Natural killer cell (primary cell): ENCODE data around the gene FXYD7. TPM values are rescaled to one million over a fixed set of nuclear protein-coding genes. Genes with fewer than 3 reads are reported as not detected.
A peak's percentile ranks its signal among the peaks of the same experiment; 100 is the strongest.
"Not testable (repeated sequence)": the region's sequence is repeated elsewhere in the genome, so short reads cannot be mapped to it uniquely, and the experiment has no call there.

Experiments
- ATAC-seq, 3 donors: fragments of 150-1000 bp in 2 of 3; fragments of 200-7000 bp in 1 of 3; cut with Tn5 transposase; 1 replicate in 1 of 3; 2 replicates in 2 of 3; pipeline ENCODE4 v1.10.0; 2021; ENCODE audit warnings: mild to moderate bottlenecking in 2 of 3, moderate library complexity in 2 of 3
- DNase-seq, 2 donors: peaks; one replicate each; pipeline versions ENCODE4 v3.0.0 to v3.0.0-alpha.2; 2013 to 2021; ENCODE audit warnings: mixed read lengths in 1 of 2
- H3K27ac ChIP-seq: one replicate; pipeline ENCODE4 v1.5.1; 2013; ENCODE audit warnings: mild to moderate bottlenecking, low read length
- H3K27me3 ChIP-seq: one replicate; pipeline ENCODE4 v1.6.1; 2013; ENCODE audit warnings: low read length; ENCODE audit not compliant: control insufficient read depth, insufficient read depth
- H3K36me3 ChIP-seq: one replicate; pipeline ENCODE4 v1.6.1; 2013; ENCODE audit warnings: low read length; ENCODE audit not compliant: control insufficient read depth, insufficient read depth
- H3K4me1 ChIP-seq: one replicate; pipeline ENCODE4 v1.6.1; 2013; ENCODE audit warnings: low read length; ENCODE audit not compliant: control insufficient read depth, insufficient read depth
- H3K4me3 ChIP-seq: one replicate; pipeline ENCODE4 v1.5.1; 2013; ENCODE audit warnings: low read length
- H3K9me3 ChIP-seq: one replicate; pipeline ENCODE4 v1.6.1; 2013; ENCODE audit warnings: low read length; ENCODE audit not compliant: control insufficient read depth, insufficient read depth
- H3K27ac Mint-ChIP-seq, 2 donors: one replicate each; pipeline ENCODE4 v1.8.0; 2022; ENCODE audit warnings: mild to moderate bottlenecking in 2 of 2, mixed read lengths in 2 of 2, moderate library complexity in 1 of 2
- H3K27me3 Mint-ChIP-seq, 2 donors: one replicate each; pipeline ENCODE4 v1.8.0; 2022; ENCODE audit warnings: low read depth in 2 of 2, mixed read lengths in 2 of 2
- H3K36me3 Mint-ChIP-seq: one replicate; pipeline ENCODE4 v1.8.0; 2022; ENCODE audit warnings: mixed read lengths
- H3K4me1 Mint-ChIP-seq, 2 donors: one replicate each; pipeline ENCODE4 v1.8.0; 2022; ENCODE audit warnings: mixed read lengths in 2 of 2
- H3K4me3 Mint-ChIP-seq: one replicate; pipeline ENCODE4 v1.8.0; 2022; ENCODE audit warnings: mild to moderate bottlenecking, moderate library complexity, mixed read lengths
- H3K9me3 Mint-ChIP-seq, 2 donors: one replicate each; pipeline ENCODE4 v1.8.0; 2022; ENCODE audit warnings: mixed read lengths in 2 of 2
- WGBS: methylation state at CpG from one replicate; pipeline ENCODE4 v1.1.7; 2013; ENCODE audit warnings: missing lambda C conversion rate; ENCODE audit not compliant: insufficient coverage; 5-methylcytosine and 5-hydroxymethylcytosine counted together
- intact Hi-C: fragments of 100-400 bp; cut with micrococcal nuclease; formaldehyde crosslinking; loops from one replicate; pipeline ENCODE4 v1.14.2; 2022
- total RNA-seq, 4 donors: library from RNA; stranded (reverse); fragments of 120-200 nt in 1 of 4; gene quantifications; one replicate each; pipeline versions ENCODE4 v1.2.3 to v1.2.4, GENCODE V29; 2013 to 2022
- TF ChIP-seq, protein P1 (sequence below): fragments of 200-600 bp; IDR thresholded peaks from one replicate; pipeline ENCODE4 v1.8.0; 2022; ENCODE audit warnings: antibody characterized with exemption

Gene FXYD7
- total RNA-seq, 3 donors from 2014 or later (not counting 1 experiment from before 2014, with no cell fraction given), result 4.0 to 5.4 (median 4.9) TPM

DNA sequence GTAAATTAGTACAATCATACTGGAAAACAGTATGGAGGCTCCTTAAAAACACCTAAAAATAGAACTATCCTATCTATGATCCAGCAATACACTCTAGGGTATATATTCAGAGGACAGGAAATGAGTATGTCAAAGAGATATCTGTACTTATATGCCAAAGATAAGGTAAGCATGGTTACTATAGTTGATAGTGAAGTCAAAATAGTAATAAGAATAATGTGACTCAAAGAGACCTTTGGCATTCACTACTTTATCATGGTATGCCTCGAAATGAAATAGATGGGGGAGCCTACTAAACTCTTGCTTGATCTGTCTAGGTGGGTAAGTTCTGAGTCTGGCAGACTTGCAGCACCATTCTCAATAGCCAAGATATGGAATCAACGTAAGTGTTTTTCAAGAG, 41.8 kb downstream of the FXYD7 start:
- DNase-seq (no peak), ATAC-seq (no peak)
- Mint-ChIP-seq H3K9me3 (no peaks in the 10 kb centered on the region), H3K27me3 (no peaks in the 10 kb centered on the region), H3K36me3 (no peaks in the 10 kb centered on the region), H3K27ac (no peak overlapping the region), H3K4me1 (no peaks in the 10 kb centered on the region), H3K4me3 (no peak overlapping the region)
- 81% methylated on average over 2 of the region's 2 CpGs for WGBS
- Histone ChIP-seq H3K4me1 (no peaks in the 10 kb centered on the region), H3K9me3 (no peaks in the 10 kb centered on the region), H3K4me3 (no peak overlapping the region), H3K36me3 (no peaks in the 10 kb centered on the region), H3K27ac (no peak overlapping the region), H3K27me3 (no peaks in the 10 kb centered on the region)
- intact Hi-C loops, result no loop called here
- TF ChIP-seq, protein P1, sequence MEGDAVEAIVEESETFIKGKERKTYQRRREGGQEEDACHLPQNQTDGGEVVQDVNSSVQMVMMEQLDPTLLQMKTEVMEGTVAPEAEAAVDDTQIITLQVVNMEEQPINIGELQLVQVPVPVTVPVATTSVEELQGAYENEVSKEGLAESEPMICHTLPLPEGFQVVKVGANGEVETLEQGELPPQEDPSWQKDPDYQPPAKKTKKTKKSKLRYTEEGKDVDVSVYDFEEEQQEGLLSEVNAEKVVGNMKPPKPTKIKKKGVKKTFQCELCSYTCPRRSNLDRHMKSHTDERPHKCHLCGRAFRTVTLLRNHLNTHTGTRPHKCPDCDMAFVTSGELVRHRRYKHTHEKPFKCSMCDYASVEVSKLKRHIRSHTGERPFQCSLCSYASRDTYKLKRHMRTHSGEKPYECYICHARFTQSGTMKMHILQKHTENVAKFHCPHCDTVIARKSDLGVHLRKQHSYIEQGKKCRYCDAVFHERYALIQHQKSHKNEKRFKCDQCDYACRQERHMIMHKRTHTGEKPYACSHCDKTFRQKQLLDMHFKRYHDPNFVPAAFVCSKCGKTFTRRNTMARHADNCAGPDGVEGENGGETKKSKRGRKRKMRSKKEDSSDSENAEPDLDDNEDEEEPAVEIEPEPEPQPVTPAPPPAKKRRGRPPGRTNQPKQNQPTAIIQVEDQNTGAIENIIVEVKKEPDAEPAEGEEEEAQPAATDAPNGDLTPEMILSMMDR, result no peak

DNA sequence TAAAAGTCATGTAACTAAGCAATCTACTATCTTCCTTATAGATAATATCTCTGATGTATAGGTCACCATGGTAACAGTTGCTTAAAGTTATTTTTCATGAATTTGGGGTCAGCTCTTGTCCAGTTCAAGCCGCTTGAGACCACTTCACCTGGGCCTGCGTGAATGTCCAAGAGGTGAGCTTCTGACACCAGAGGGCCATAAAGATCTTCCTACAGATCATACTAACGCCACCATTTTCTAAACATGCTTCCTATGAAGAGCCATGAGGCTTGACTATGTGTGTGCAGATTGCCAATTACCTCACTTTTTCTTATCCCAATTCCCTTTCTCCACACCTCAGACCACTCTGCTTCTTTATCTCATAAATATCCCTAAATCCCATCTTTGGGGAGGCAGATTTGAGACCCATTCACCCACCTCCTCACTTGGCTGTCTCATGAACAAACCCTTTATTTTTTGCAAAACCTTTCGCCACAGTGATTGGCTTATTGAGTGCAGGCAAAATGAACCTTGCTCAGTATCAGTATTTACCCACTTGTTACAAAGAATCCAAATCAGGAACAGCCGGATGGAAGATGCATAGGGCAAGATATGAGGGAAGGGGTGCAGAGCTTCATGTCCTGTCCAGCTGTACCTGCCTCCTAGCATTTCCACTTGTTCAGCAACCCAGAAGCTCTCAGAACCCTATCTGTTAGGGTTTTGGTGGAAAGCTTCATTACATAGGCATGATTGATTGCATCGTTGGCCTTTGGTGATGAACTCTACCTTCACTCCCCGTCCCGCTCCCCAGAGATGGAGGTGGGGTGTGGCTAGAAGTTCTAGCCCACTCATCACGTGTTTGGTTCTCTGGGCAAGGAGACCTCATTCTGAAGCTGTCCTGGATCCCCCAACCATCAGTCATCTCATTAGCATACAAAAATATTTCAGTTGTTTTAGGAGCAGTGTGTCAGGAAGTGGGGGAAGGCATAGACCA, 51.2 kb downstream of the FXYD7 start:
- H3K4me1 ChIP-seq, result no peaks in the 10 kb centered on the region
- Mint-ChIP-seq H3K36me3 (no peaks in the 10 kb centered on the region), H3K4me1 (peaks cover 4 to 6% of the 10 kb centered on the region in 2 donors), H3K27me3 (peaks cover 0 to 4% of the 10 kb centered on the region in 2 donors), H3K4me3 (no peak overlapping the region), H3K27ac (no peak overlapping the region), H3K9me3 (no peaks in the 10 kb centered on the region)
- no peak overlapping the region for H3K27ac ChIP-seq
- intact Hi-C loops, result no loop called here
- no peak for ATAC-seq
- H3K9me3 ChIP-seq, result peaks cover 2% of the 10 kb centered on the region
- H3K36me3 ChIP-seq, result no peaks in the 10 kb centered on the region
- H3K27me3 ChIP-seq, result no peaks in the 10 kb centered on the region
- H3K4me3 ChIP-seq, result no peak overlapping the region
- TF ChIP-seq, protein P1, result no peak
- peak in 1 of 2 donors; percentile 39 for DNase-seq
- WGBS, result 90% methylated on average over 7 of the region's 9 CpGs

DNA sequence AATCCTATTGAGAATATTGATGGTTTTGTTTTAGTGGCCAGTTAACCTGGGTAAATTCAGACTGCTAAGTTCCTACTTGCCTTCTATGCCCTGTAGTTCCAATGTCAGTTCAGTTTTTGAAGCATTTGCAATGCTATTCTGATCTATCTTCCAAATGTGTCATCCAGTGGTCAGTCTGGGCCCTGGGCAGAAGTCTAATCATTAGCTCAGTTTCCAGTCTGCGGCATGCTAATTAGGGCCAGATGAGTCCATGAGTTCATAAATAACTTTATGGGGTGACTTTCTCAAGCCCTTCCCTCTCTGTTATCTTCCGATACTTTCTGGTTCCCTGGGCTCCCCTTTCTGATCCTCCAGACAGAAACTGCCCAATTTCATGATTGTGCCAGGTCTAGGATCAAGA, 52.8 kb downstream of the FXYD7 start:
- Mint-ChIP-seq H3K27me3 (peaks cover 0 to 4% of the 10 kb centered on the region in 2 donors), H3K27ac (no peak overlapping the region), H3K4me1 (peaks cover 4 to 6% of the 10 kb centered on the region in 2 donors), H3K4me3 (no peak overlapping the region), H3K36me3 (no peaks in the 10 kb centered on the region), H3K9me3 (no peaks in the 10 kb centered on the region)
- Histone ChIP-seq H3K27ac (no peak overlapping the region), H3K4me3 (no peak overlapping the region), H3K4me1 (no peaks in the 10 kb centered on the region), H3K9me3 (peaks cover 2% of the 10 kb centered on the region), H3K36me3 (no peaks in the 10 kb centered on the region), H3K27me3 (no peaks in the 10 kb centered on the region)
- DNase-seq (no peak), ATAC-seq (no peak)
- 50% methylated on average over 1 of the region's 2 CpGs for WGBS
- TF ChIP-seq, protein P1, result no peak
- intact Hi-C loops, result no loop called here

DNA sequence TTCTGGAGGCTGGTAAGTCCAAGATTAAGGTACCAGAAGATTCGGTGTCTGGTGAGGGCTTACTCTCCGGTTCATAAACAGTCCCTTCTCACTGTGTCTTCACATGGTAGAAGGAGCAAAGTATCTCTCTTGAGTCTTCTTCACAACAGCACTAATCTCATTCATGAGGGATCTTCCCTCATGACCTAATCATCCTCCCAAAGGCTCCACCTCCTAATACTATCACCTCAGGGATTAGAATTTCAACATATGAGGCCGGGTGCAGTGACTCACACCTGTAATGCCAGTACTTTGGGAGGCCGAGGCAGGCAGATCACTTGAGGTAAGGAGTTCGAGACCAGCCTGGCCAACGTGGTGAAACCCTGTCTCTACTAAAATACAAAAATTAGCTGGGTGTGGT, 53.8 kb downstream of the FXYD7 start:
- H3K27ac ChIP-seq, ATAC-seq, H3K27ac Mint-ChIP-seq: not testable (repeated sequence)

More for the DNA sequence above, 53.8 kb downstream of the FXYD7 start:
- DNase-seq, H3K9me3 Mint-ChIP-seq, H3K27me3 Mint-ChIP-seq, H3K4me1 Mint-ChIP-seq, H3K9me3 ChIP-seq, H3K27me3 ChIP-seq, H3K4me3 ChIP-seq, intact Hi-C loops, H3K4me3 Mint-ChIP-seq, H3K36me3 Mint-ChIP-seq, H3K4me1 ChIP-seq, H3K36me3 ChIP-seq: not testable (repeated sequence)
- WGBS, result 90% methylated on average over 6 of the region's 6 CpGs
